ENCODE measurements around the gene ITGA8. TPM values are rescaled to one million over a fixed set of nuclear protein-coding genes. Genes with fewer than 3 reads are reported as not detected.

Gene ITGA8
- total RNA-seq = 0.94 and 3.5 TPM in 2 replicates

GRCh38 chr10:15719899-15720634 is at the start of gene ITGA8:
Gene ITGA8, minus strand, starts transcription at chr10:15719922. Its CDS starts 151 bp downstream, at chr10:15719771.

Other genes with a start within 250 kb of the ITGA8 start
- 17.1 and 21.8 TPM in 2 replicates for gene MINDY3, start 140.6 kb upstream of the ITGA8 start, total RNA-seq